KMS-11 (cell line): ENCODE measurements around the gene RERE.

Source experiments
- H2AFZ ChIP-seq: fragments of 200-600 bp; sonication (generic); 2 replicates; pipeline ENCODE4 v1.6.1; 2016; ENCODE audit warnings: antibody characterized with exemption, mixed run types, low read depth
- H3K27ac ChIP-seq: fragments of 200-600 bp; sonication (generic); 2 replicates; pipeline ENCODE4 v1.6.1; 2016; ENCODE audit warnings: mild to moderate bottlenecking, mixed run types
- H3K27me3 ChIP-seq: fragments of 200-600 bp; sonication (generic); 2 replicates; pipeline ENCODE4 v1.6.1; 2017; ENCODE audit warnings: mild to moderate bottlenecking, low read depth, mixed run types, moderate library complexity; ENCODE audit not compliant: insufficient read depth
- H3K36me3 ChIP-seq: fragments of 200-600 bp; sonication (generic); 2 replicates; pipeline ENCODE4 v1.6.1; 2017; ENCODE audit warnings: mild to moderate bottlenecking, mixed run types; ENCODE audit not compliant: insufficient read depth
- H3K4me1 ChIP-seq: fragments of 200-600 bp; sonication (generic); 2 replicates; pipeline ENCODE4 v1.6.1; 2016; ENCODE audit warnings: mild to moderate bottlenecking, low read depth, mixed run types; ENCODE audit not compliant: poor library complexity, severe bottlenecking
- H3K4me2 ChIP-seq: fragments of 200-600 bp; sonication (generic); 2 replicates; pipeline ENCODE4 v1.7.0; 2016; ENCODE audit warnings: mild to moderate bottlenecking, mixed run types
- H3K4me3 ChIP-seq: fragments of 200-600 bp; sonication (generic); IDR thresholded peaks from 2 replicates; pipeline ENCODE4 v1.6.1; 2017; ENCODE audit warnings: low read depth, low read length, mixed read lengths; ENCODE audit not compliant: insufficient read depth
- H3K79me2 ChIP-seq: fragments of 200-600 bp; sonication (generic); 2 replicates; pipeline ENCODE4 v1.6.1; 2016; ENCODE audit warnings: low read depth, mixed run types; ENCODE audit not compliant: insufficient read depth
- H3K9ac ChIP-seq: fragments of 200-600 bp; sonication (generic); 2 replicates; pipeline ENCODE4 v1.6.1; 2016; ENCODE audit warnings: mild to moderate bottlenecking, mixed run types
- H4K20me1 ChIP-seq: fragments of 200-600 bp; sonication (generic); 2 replicates; pipeline ENCODE4 v1.6.1; 2016; ENCODE audit warnings: mild to moderate bottlenecking, mixed run types; ENCODE audit not compliant: insufficient read depth
- CTCF ChIP-seq: fragments of 200-600 bp; sonication (generic); conservative IDR thresholded peaks from 2 replicates; pipeline ENCODE4 v1.6.1; 2017; ENCODE audit warnings: low read depth, mild to moderate bottlenecking, antibody characterized with exemption, low read length, moderate library complexity, mixed read lengths

The RERE gene

GRCh38 chr1:8586438-8586837 is 231.0 kb downstream of the RERE start:
- H3K79me2 ChIP-seq: peaks cover 9% of the 10 kb centered on the region; the same call in 1 of the 2 replicates

GRCh38 chr1:8584316-8584715 is 233.1 kb downstream of the RERE start:
- H3K27ac ChIP-seq: no peak overlapping the region
- no peak for TF ChIP-seq CTCF
- H3K36me3 ChIP-seq: no peaks in the 10 kb centered on the region
- H3K4me2 ChIP-seq: no peak overlapping the region
- H2AFZ ChIP-seq: no peak overlapping the region
- peaks cover 4% of the 10 kb centered on the region; the same call in 1 of the 2 replicates for H3K79me2 ChIP-seq
- H4K20me1 ChIP-seq: no peaks in the 10 kb centered on the region; the same call in 1 of the 2 replicates
- peaks cover 8% of the 10 kb centered on the region for H3K4me1 ChIP-seq
- no peak overlapping the region for H3K9ac ChIP-seq
- no peaks in the 10 kb centered on the region for H3K27me3 ChIP-seq
- no peak overlapping the region for H3K4me3 ChIP-seq

More at GRCh38 chr1:8586438-8586837, 231.0 kb downstream of the RERE start:
- Histone ChIP-seq H2AFZ (no peak overlapping the region), H3K4me1 (peaks cover 29% of the 10 kb centered on the region), H3K27me3 (no peaks in the 10 kb centered on the region), H4K20me1 (no peaks in the 10 kb centered on the region; the same call in 1 of the 2 replicates), H3K27ac (no peak overlapping the region), H3K4me3 (no peak overlapping the region), H3K4me2 (no peak overlapping the region), H3K36me3 (no peaks in the 10 kb centered on the region), H3K9ac (no peak overlapping the region)
- no peak for TF ChIP-seq CTCF

GRCh38 chr1:8583031-8583430 is 234.4 kb downstream of the RERE start:
- no peak for TF ChIP-seq CTCF
- Histone ChIP-seq H3K9ac (no peak overlapping the region), H3K36me3 (no peaks in the 10 kb centered on the region), H3K4me3 (no peak overlapping the region), H3K79me2 (peaks cover 4% of the 10 kb centered on the region; the same call in 1 of the 2 replicates), H3K4me1 (no peaks in the 10 kb centered on the region), H3K27me3 (no peaks in the 10 kb centered on the region), H3K4me2 (no peak overlapping the region), H3K27ac (no peak overlapping the region), H2AFZ (no peak overlapping the region), H4K20me1 (no peaks in the 10 kb centered on the region; the same call in 1 of the 2 replicates)

GRCh38 chr1:8580566-8580965 is 236.9 kb downstream of the RERE start:
- H3K36me3 ChIP-seq: no peaks in the 10 kb centered on the region
- peaks cover 4% of the 10 kb centered on the region; the same call in 1 of the 2 replicates for H3K79me2 ChIP-seq
- no peaks in the 10 kb centered on the region; the same call in 1 of the 2 replicates for H4K20me1 ChIP-seq
- H3K27me3 ChIP-seq: no peaks in the 10 kb centered on the region
- no peaks in the 10 kb centered on the region for H3K4me1 ChIP-seq
- no peak overlapping the region for H3K4me2 ChIP-seq
- H3K4me3 ChIP-seq: no peak overlapping the region
- no peak overlapping the region for H2AFZ ChIP-seq
- H3K9ac ChIP-seq: no peak overlapping the region
- TF ChIP-seq CTCF: no peak
- H3K27ac ChIP-seq: no peak overlapping the region
